C4-2B (cell line): ENCODE measurements around the gene C1orf74.

Source experiments
- ZFX ChIP-seq: fragments of 450-650 bp; IDR thresholded peaks from 2 replicates; pipeline ENCODE4 v1.6.1; 2017
- TF ChIP-seq, protein P1 (sequence below): fragments of 450-650 bp; conservative IDR thresholded peaks from 2 replicates; pipeline ENCODE4 v1.5.1; 2017; ENCODE audit warnings: mild to moderate bottlenecking

DNA sequence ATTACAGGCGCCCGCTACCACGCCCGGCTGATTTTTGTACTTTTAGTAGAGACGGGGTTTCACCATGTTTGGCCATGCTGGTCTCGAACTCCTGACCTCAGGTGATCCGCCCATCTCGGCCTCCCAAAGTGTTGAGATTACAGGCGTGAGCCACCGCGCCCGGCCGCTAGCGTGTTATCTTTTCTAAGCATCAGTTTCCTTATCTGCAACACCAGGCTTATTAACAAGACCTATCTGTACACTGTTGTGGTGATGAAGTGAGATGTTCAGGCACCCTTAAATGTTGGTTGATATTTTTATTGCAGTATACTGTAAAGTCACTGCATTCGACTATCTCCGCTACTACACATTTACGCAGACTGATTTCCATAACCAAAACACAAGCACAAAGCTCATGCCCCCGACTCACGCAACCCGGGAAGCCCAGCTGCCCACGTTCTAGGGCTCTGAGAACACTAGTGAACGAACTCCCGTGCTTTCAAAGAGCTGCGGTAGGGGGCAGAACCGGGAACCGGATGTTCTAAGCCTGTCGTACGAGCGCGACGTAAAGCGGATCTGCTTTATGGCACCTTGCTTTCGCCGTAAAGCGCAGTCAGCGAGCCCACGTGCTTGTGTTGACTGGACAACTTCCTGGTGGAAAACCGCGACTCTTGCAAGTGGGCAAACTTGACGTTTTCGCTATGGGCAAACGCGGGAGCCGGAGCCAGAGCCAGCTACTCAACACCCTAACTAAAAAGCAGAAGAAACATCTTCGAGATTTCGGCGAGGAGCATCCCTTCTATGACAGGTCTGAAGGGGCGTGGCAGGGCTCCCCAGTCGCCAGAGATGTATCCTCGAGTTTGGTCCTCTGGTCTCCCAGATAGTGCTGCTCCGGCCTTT is 43.3 kb upstream of the C1orf74 start, which contains the start of gene UTP25:
- TF ChIP-seq, protein P1, sequence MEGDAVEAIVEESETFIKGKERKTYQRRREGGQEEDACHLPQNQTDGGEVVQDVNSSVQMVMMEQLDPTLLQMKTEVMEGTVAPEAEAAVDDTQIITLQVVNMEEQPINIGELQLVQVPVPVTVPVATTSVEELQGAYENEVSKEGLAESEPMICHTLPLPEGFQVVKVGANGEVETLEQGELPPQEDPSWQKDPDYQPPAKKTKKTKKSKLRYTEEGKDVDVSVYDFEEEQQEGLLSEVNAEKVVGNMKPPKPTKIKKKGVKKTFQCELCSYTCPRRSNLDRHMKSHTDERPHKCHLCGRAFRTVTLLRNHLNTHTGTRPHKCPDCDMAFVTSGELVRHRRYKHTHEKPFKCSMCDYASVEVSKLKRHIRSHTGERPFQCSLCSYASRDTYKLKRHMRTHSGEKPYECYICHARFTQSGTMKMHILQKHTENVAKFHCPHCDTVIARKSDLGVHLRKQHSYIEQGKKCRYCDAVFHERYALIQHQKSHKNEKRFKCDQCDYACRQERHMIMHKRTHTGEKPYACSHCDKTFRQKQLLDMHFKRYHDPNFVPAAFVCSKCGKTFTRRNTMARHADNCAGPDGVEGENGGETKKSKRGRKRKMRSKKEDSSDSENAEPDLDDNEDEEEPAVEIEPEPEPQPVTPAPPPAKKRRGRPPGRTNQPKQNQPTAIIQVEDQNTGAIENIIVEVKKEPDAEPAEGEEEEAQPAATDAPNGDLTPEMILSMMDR, result peak; percentile 82
- TF ChIP-seq ZFX, result no peak
